Measurements from ENCODE around the gene CCDC171.
"Not testable (repeated sequence)": the region's sequence is repeated elsewhere in the genome, so short reads cannot be mapped to it uniquely, and the experiment has no call there.

Gene CCDC171

DNA sequence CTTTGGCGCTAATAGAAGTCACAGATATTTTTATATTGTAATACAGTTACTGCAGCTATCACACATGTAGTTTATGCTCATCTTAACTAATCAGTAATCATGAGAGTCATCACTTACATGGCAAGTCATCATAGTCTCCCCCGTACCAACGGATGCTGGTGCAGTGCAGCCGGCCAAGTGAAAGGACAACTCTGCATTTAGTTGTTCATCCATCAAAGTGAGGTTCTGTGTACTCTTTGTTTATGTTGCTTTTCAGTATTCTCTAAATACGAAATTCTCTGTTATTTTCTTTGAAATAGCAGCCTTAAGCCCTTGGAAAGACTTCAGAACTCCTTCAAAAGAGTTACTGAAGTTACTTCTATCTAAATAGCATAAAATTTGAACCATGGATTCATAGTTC, 216.7 kb downstream of the CCDC171 start:
- no peak for DNase-seq

DNA sequence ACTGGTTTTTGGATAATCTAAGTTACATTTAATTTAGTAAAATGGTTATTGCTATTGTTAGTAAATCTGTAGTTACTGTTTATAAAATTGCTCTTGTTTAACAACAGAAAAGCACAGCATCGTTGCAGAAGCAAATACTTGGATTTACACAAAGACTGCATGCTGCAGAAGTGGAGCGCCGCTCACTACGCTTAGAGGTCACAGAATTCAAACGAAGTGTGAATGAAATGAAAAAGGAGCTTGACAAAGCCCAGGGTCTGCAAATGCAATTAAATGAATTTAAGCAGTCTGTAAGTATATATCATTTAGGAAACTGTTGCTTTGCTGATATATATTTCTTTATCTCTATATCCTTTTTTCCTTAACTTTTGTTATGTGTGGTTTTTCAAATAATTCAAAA, 226.0 kb downstream of the CCDC171 start:
- DNase-seq: no peak

DNA sequence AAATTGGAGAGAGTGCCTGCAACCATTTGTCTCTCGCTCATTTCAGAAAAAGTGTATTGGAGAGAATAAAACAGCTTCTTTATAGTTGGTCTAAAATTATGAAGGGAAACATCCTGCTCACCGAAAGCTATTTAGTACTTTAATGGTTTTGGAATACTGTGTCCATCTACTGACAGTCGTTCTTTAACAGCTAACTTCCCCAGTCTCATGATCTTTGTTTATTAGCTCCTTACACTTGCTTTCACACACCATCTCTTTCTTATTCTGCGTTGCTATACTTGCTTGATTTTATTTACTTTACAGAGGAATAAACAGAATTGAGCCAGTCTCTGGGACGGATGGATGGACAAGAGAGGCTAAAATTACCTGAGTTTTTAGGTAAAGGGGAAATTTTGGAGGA, 229.3 kb downstream of the CCDC171 start:
- no peak for DNase-seq

DNA sequence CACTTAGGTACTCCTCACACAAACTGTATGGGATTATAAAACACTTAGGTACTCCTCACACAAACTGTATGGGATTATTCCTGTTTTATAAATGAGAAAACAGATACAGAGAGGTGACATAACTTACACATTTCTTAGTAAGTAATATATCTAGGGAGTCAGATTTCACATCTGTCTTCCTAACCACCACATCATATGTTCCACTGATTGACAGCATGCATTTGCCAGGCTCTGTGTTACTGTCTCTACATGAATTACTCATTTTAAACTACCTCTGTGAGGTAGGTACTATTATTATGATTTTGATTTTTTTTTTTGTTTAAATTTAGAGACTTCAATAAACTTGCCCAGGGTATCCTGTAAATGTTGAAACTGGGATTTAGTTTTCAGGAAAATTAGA, 232.7 kb downstream of the CCDC171 start:
- DNase-seq: no peak

DNA sequence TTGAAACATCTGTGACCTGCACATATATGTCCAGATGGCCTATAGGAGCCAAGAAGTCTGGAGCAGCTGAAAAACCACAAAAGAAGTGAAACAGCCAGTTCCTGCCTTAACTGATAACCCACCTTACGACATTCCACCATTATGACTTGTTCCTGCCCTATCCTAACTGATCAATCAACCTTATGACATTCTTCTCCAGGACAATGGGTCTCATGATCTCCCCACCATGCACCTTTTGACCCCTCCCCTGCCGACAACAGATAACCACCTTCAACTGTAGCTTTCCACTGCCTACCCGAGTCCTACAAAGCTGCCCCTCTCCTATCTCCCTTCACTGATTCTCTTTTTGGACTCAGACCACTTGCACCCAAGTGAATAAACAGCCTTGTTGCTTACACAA, 233.8 kb downstream of the CCDC171 start:
- DNase-seq: peak; percentile 2

DNA sequence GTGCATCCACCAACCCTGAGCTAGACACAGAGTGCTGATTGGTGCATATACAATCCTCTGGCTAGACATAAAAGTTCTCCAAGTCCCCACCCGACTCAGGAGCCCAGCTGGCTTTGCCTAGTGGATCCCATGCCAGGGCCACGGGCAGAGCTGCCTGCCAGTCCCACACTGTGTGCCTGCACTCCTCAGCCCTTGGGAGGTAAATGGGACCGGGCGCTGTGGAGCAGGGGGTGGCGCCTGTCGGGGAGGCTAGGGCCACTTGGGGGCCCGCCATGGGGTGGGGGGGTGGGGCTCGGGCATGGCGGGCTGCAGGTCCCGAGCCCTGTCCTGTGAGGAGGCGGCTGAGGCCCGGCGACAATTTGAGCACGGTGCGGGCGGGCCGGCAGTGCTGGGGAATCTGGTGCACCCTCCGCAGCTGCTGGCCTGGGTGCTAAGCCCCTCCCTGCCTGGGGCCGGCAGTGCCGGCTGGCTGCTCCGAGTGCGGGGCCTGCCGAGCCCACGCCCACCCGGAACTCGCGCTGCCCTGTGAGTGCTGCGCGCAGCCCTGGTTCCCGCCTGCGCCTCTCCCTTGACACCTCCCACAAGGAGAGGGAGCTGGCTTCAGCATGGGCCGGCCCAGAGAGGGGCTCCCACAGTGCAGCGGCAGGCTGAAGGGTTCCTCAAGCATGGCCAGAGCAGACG, 257.5 kb downstream of the CCDC171 start:
- not testable (repeated sequence) for DNase-seq

DNA sequence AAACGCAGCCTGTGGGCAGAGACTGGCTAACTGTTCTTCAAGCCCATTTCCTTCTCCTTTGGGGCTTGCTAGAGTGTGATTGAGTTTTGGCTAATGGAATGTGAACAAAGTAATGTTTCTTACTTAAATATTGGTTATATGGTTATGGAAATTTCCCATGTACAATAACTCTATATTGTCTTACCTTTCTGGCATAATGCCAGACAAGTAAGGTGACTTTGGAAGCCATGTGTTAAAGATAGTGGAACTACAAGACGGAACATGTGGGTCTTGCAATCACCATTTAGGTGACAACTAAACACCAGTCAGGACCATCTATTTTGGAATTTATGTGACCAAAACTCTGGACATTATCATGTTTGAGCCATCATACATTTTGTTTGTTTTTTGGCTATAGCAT, 260.2 kb downstream of the CCDC171 start:
- DNase-seq: no peak

DNA sequence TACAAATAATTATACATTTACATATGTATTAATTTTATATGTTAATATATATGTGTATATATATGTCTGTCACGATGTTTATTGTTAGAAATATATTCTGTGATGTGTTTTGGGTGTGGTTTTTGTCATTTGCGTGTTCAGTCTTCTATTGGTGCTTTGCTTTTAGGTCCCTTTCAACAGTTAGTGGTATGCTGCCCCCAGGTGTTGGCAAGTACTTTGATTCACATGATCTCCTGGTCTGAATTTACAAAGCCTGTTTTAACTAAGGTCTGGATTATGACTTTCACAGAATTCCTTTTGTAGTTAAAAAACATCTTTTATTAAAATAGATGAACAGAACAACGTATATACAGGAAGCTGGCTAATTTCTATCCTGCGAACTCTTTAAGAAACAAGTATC, 271.5 kb downstream of the CCDC171 start:
- DNase-seq: peak; percentile 34

DNA sequence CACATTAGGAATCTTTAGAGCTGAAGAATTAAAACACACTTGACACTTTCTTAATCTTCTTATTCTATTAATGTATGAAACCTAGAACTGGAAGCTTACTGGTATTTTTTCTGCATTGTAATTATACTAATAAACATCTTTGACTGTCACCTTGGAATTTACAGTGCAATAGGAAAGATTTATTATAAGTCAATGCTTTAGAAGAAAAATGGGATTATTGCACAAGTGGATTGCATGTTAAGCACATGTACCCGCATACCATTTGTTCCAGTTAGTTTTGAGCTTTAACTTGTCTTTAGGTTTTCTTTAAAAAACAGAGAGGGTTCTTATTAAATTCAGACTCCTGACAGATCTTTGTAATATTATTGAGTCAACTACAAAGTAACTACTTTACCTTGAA, 278.5 kb downstream of the CCDC171 start:
- DNase-seq: no peak

DNA sequence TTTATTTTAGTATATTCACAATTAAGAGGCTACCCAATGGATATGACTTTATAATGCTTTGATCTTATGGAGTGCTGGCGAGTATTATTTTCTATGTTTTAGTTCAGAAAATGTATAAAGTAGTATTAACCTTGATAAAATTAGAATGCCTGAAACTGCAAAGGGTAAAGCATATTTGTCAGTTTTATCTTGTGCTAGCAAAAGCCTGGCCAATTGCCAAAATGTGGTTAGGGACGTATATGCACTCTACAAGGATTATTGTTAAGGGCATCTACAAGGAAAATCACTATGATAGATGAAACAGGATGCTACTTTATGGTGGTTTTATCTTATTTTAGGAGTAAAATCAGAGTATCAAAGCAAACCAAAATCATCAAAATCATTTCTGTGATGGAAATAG, 281.7 kb downstream of the CCDC171 start:
- peak; percentile 94 for DNase-seq

DNA sequence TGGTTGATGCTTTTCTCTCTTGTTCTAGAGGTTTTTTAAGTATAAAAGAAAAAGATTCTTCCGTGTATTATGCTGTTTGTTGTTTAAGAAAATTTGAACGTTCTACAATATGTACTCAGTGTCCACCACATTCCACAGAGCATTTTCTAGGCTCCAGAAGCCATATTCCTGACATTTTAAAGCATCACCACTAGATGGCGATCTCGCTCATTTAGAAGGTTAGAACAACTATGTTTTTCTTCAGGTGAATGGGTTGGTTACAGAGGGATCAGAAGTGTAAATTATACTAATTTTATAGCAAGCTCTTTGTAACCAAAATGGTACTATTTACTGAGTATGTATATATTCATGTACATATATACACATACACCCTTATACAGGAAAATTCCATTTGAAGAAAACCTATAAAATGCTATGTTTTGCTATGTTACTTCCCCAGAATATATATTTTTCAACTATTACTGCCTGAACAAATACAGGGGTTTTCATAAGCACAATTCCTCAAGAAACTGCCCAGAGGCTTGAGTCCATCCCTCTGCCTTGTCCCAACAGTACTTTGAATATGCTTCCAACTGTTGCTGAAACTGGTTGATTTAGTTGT, 284.3 kb downstream of the CCDC171 start:
- DNase-seq: peak; percentile 83

DNA sequence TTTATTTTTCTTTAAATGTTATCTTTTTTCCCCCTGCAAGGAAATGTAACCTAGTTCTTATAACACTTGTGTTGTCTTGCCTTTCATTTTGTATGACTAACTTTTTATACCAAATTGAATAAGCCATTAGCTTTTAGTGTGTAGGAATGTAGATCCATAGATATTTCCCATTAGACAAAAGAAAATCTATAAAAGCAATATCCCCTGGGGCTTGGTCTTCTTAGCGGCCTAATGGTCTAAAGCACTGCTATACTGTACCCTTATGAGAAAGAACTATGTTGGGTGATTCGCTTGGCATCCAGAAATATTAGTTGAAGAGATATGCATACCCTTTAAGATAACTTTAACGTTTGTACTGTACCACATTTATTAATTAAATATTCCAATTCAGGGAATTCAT, 289.2 kb downstream of the CCDC171 start:
- DNase-seq: no peak

DNA sequence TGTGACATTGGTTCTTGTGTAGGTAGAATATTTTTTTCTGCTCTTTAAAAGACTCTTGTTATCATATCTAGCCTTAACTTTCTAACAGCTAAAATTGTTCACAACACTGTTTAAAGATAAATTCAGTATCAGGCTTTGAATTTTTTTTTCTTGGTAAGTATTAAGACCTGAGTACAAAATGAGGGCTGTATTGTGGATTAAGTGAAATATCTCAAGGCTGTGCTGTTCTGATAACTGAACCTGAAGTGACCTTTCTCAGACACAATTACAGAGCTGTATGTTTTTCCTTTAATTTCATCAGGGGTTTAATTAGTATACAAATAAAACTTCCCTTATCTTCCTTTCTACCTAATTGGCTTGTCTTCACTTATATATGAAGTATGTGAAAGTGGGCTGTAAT, 290.5 kb downstream of the CCDC171 start:
- DNase-seq: peak; percentile 70

DNA sequence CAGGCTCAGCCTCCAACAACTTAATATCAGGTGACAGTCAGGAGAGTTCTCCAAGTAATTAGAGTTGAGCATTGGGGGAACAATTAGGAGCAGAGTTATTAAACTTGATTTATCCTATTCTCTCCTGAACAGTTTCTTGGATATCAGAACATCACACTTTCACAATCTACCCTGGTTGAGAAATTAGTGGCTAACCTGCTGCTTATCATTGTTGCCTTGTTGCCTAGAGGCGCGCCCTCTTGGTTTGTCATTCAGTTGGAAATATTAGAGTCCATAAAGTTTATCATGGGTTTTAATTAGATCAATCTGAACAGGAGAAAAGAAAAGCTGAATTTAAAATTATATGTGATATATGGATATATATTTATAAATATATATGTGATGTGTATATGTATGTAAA, 291.1 kb downstream of the CCDC171 start:
- DNase-seq: peak; percentile 61

DNA sequence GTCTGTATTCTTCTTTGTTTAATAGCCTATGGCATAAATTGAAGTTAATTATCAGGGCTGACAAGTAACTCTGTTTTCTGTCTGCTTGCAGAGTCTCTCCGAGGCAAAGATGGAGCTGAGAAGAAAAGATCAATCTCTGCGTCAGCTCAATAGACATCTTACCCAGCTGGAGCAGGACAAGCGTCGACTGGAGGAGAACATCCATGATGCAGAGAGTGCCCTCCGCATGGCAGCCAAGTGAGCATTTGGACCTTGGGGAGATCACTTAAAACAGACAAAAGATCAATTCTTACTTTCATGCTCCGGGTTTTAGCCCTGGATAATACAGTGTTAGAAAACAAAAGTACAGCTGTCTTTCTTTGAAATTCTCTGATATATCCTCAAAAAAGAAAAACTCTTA, 293.8 kb downstream of the CCDC171 start:
- DNase-seq: no peak

DNA sequence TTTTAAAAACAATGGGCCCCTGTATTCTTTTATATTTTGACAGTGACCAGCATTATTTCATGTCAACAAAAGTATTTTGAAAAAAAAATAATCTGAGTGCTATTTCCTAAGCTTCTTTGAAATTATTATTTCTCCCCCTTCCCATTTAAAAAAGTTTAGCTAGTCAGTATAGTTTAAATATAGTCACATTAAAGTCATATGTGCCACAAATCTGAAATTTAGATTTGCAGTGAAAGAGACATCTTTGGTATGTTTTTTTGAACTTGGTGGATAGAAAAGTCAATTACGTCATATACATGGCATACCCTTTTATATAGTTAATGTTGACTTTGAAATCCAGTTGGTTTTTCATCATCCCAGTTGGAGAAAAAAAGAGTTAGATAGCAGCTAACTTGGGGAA, 297.0 kb downstream of the CCDC171 start:
- DNase-seq: no peak

DNA sequence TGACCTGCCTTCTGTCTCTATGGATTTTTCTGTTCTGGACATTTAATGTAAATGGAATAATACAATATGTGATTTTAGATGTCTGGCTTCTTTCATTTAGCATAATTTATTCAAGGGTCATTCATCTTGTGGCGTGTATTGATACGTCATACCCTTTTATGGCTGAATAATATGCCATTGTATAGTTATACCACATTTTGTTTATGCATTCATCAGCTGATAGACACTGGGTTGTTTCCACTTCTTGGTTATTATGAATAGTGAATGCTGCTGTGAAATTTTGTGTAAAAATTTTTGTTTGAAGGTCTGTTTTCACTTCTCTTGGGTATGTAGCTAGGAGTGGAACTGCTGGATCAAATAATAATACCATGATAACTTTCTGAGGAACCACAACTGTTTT, 298.9 kb downstream of the CCDC171 start:
- no peak for DNase-seq

DNA sequence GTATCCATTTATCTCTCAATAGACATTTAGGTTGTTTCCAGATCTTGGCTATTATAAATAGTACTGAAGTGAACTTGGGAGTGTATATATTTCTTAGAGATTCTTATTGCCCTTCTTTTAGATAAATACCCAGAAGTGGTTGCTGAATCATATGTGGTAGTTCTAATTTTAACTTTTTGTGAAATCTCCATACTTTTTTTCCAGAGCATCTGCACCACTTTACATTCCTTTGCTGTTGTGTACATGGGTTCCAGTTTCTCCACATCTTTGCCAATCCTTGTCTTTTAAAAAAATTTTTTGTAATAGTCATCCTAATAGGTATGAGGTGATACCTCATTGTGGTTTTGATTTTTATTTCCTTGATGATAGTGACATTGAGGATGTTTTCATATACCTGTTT, 303.7 kb downstream of the CCDC171 start:
- no peak for DNase-seq

DNA sequence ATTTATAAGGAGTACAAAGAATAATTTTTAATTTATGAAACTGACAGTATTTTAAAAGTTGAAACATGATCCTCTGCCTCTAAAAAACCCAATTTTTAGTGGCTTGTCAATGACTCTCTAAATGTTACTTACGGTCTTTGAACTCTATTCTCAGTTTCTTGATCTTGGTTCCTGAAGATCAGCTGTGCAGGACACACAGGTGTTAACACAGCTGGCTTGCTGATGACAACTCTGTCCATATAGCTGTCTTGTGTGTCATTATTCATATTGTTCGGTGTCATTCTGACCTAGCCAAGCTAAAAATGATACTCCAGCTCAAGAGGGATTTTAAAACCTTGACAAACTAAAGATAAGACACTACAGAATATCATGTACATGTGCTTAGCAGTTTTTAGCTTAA, 314.5 kb downstream of the CCDC171 start:
- DNase-seq: no peak

DNA sequence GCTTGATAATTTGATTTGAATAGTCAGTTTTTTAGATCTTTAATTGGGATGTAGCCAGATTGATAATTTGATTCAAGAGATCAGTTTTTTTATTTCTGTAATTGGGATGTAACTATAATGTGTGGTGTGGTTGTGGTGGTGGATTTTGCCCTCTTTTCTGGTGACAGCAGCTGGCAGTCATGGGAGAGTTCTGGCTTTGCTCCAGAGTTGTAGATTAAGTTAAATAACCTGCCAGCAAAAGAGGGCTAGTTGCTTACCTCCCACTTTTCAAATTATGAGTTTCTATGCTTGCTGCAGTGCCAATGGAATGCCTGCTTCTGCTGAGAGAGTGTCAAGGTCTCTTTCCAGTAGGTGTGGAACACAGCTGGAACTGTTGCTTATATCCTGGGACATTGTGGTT, 315.1 kb downstream of the CCDC171 start:
- DNase-seq: peak; percentile 22

DNA sequence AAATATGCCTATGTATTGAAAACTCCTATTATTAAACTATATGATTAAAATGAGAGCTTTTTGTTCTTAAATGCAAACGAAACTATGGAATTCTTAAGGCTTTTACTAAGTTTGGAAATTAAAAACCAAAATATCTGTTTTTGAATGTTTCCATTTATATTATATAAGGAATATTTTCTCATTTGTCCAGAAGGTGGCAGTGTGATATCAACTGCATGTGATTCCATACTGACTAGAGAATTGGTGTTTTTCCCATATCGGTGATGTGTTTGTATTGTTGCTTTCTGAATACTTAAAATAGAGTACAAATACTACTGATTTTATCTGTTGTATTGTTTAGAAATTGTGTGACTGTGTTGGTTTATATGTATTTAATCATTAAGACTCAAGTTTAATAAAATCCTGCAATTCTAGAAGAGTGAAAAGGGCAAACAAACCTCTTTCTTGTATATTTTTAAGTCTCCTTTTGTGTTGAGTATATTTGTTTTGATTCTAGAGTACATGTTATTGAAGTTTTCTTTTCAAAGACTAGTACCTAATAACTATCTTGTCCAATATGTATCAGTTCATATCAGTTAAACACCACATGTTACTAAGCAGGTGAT, 320.8 kb downstream of the CCDC171 start:
- DNase-seq: peak; percentile 80

DNA sequence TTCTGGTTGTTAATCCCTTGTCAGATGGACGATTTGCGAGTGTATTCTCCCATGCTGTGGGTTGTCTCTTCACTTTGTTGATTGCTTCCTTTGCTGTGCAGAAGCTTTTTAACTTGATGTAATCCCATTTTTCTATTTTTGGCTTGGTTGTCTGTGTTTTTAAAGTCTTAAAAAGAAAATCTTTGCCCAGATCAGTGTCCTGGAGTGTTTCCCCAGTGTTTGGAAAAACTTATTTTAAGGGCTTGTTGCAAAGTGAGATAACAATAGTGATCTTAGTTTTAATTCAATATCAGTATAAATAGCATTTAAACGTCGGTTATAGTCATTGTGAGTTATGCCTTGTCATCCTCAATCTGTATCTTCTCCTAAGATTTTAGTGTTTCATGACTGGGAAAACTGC, 329.5 kb downstream of the CCDC171 start:
- DNase-seq: no peak

DNA sequence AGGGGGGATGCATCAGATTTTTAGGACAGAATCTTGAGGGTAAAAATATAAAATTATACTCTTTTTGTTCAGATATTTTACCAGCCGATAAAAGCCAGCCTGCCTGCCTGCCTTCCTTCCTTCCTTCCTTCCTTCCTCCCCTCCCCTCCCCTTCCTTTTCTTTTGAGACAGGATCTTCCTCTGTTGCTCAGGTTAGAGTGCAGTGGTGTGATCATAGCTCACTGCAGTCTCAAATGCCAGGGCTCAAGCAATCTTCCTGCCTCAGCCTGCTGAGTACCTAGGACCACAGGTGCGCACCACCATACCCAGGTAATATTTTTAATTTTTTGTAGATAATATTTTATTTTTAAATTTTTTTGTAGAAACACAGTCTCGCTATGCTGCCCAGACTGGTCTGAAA, 330.0 kb downstream of the CCDC171 start:
- DNase-seq: no peak

DNA sequence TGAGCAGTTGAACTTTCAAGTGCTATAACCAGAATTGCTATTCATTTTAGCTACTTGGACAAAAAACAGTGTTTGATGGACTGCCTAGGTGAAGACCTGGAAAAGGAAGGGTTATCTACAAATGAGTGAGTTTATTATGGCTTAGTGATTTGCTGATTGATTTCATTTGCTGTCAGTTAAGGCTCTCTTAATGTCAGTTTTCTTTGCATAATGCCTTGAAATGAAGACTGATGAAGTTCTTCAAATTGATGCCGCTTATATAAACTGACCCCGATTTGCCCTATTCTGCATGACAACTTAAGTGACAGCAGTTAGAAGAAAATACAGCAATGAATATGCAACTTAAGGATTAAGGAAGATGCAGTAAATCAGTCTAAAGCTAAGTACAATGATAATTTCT, 332.6 kb downstream of the CCDC171 start:
- DNase-seq: no peak

DNA sequence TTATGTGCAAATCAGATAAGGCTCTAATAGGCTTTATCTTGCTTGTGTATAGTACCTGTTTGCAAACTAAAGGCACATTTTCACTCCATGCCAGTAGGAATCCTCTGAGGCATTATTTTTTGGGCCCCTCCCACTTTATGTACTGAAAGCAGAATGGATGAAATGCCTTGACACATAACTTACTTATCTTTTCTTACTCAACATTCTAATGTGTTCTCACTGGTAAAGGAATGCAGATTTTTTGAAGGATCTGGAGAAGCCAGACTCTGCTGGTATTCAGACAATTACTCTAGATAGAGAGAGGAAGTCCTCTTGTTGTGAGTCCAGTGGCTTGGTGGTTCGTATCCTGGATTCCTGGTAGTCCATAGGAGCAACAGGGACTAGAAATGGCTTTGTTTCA, 336.7 kb downstream of the CCDC171 start:
- DNase-seq: no peak
